HepG2 (cell line): ENCODE data around the gene NFE2L3. TPM values are rescaled to one million over a fixed set of nuclear protein-coding genes. Genes with fewer than 3 reads are reported as not detected.

Source experiments
- ATAC-seq: fragments of 200-7000 bp; cut with Tn5 transposase; 3 replicates; pipeline ENCODE4 v1.9.1; 2020; ENCODE audit warnings: mild to moderate bottlenecking, moderate library complexity
- BruUV-seq: library from RNA; stranded (reverse); fragments of 400-500 nt; replicated peaks from 2 replicates; lab custom pipeline; 2021; lab: Mats Ljungman, UMichigan
- CTCF ChIA-PET: fragments of 300-600 bp; formaldehyde crosslinking; extraction: SDS; loops from one replicate; lab custom pipeline; 2021; ENCODE audit warnings: low total read pairs, inconsistent platforms, low intra/inter-chr PET ratio; lab: Yijun Ruan, JAX
- POLR2A ChIA-PET: fragments of 350-600 bp; sonication (Branson Sonifier 250); formaldehyde crosslinking; loops from one replicate; lab custom pipeline; 2020; ENCODE audit warnings: antibody characterized with exemption, inconsistent platforms; lab: Yijun Ruan, JAX
- DNase-seq: peaks from one replicate; pipeline ENCODE4 v3.0.0-alpha.2; 2015; ENCODE audit warnings: low spot score
- FAIRE-seq: peaks from 3 replicates; lab custom pipeline; 2011; peaks lifted over from hg19 to GRCh38; lab: Jason Lieb, UNC
- H2AFZ ChIP-seq: one replicate; pipeline ENCODE4 v1.6.1; 2011; ENCODE audit warnings: low read length, inconsistent platforms
- H3K27ac ChIP-seq: fragments of 300-600 bp; 3 replicates; pipeline ENCODE4 v1.8.0; 2011; ENCODE audit warnings: mixed run types, mild to moderate bottlenecking, mixed read lengths, low read length, inconsistent platforms; ENCODE audit not compliant: insufficient read depth; ENCODE audit errors: extremely low read length
- H3K27me3 ChIP-seq, 2 experiments: fragments of 200-600 bp in 1 of 2; 2 replicates in 1 of 2; 3 replicates in 1 of 2; pipeline versions ENCODE4 v1.6.0 to v1.8.0; 2011; ENCODE audit warnings: low read length in 2 of 2, mild to moderate bottlenecking in 2 of 2, moderate library complexity in 2 of 2, inconsistent platforms in 1 of 2; ENCODE audit not compliant: insufficient read depth in 2 of 2, control insufficient read depth in 1 of 2
- H3K36me3 ChIP-seq, 2 experiments: fragments of 200-600 bp in 1 of 2; replicated peaks in 1 of 2; 2 replicates in 1 of 2; 3 replicates in 1 of 2; pipeline versions ENCODE4 v1.5.1 to v1.8.0; 2011; ENCODE audit warnings: low read length in 2 of 2, inconsistent platforms in 1 of 2; ENCODE audit not compliant: insufficient read depth in 2 of 2, control insufficient read depth in 1 of 2
- H3K4me1 ChIP-seq: 2 replicates; pipeline ENCODE4 v1.5.1; 2012; ENCODE audit warnings: low read length, inconsistent platforms; ENCODE audit not compliant: insufficient read depth
- H3K4me2 ChIP-seq: 2 replicates; pipeline ENCODE4 v1.6.0; 2011; ENCODE audit warnings: low read depth, low read length, inconsistent platforms
- H3K4me3 ChIP-seq, 3 experiments: fragments of 200-600 bp in 1 of 3; sonication (generic), shearing (Covaris generic) in 1 of 3; replicated peaks in 1 of 3; 2 replicates each; pipeline ENCODE4 v1.5.1; 2011 to 2016; ENCODE audit warnings: low read length in 3 of 3, inconsistent platforms in 2 of 3, low read depth in 2 of 3, mild to moderate bottlenecking in 2 of 3, control low read depth in 1 of 3, mixed read lengths in 1 of 3; ENCODE audit not compliant: insufficient read depth in 1 of 3
- H3K79me2 ChIP-seq: one replicate; pipeline ENCODE4 v1.6.1; 2011; ENCODE audit warnings: low read length, inconsistent platforms; ENCODE audit not compliant: insufficient read depth
- H3K9ac ChIP-seq: 2 replicates; pipeline ENCODE4 v1.6.0; 2011; ENCODE audit warnings: mild to moderate bottlenecking, low read depth, low read length, inconsistent platforms; ENCODE audit not compliant: insufficient read depth
- H3K9me3 ChIP-seq: 2 replicates; pipeline ENCODE4 v1.5.1; 2012; ENCODE audit warnings: mild to moderate bottlenecking, low read length
- H4K20me1 ChIP-seq: 2 replicates; pipeline ENCODE4 v1.6.0; 2011; ENCODE audit warnings: inconsistent platforms, mild to moderate bottlenecking, low read length, moderate library complexity; ENCODE audit not compliant: insufficient read depth
- AGO1 ChIP-seq: fragments of 200-400 bp; formaldehyde crosslinking; IDR thresholded peaks from 2 replicates; pipeline ENCODE4 v1.6.1; 2017; ENCODE audit warnings: mild to moderate bottlenecking, low read depth, low read length, moderate library complexity; ENCODE audit not compliant: poor library complexity, severe bottlenecking
- AGO2 ChIP-seq: fragments of 200-400 bp; formaldehyde crosslinking; optimal IDR thresholded peaks from 2 replicates; pipeline ENCODE3; 2017; ENCODE audit warnings: mild to moderate bottlenecking, low read depth, low read length, moderate library complexity
- ELF4 ChIP-seq: sonication (generic); formaldehyde crosslinking; IDR thresholded peaks from 2 replicates; pipeline ENCODE4 v1.5.0; 2020; ENCODE audit warnings: missing genetic modification reagents, mild to moderate bottlenecking, moderate library complexity, borderline replicate concordance
- FOXK1 ChIP-seq: sonication (generic); formaldehyde crosslinking; IDR thresholded peaks from 2 replicates; pipeline ENCODE4 v1.4.0; 2020; ENCODE audit warnings: low read depth, missing genetic modification reagents, borderline replicate concordance
- MAFK ChIP-seq, 2 experiments: IDR thresholded peaks in 1 of 2; conservative IDR thresholded peaks in 1 of 2; 2 replicates each; pipeline ENCODE4 v1.6.1; 2011; ENCODE audit warnings: improper control_type of control experiment in 2 of 2, low read length in 2 of 2
- MBD4 ChIP-seq: IDR thresholded peaks from 2 replicates; pipeline ENCODE4 v1.6.1; 2012; ENCODE audit warnings: low read length, inconsistent platforms, borderline replicate concordance
- NFE2L2 ChIP-seq: fragments of 150-350 bp; IDR thresholded peaks from 2 replicates; pipeline ENCODE4 v1.6.1; 2014; ENCODE audit warnings: low read length
- NR1H2 ChIP-seq: sonication (generic); formaldehyde crosslinking; IDR thresholded peaks from 2 replicates; pipeline ENCODE4 v1.8.1; 2022; ENCODE audit warnings: low read depth, missing genetic modification reagents, borderline replicate concordance
- PAF1 ChIP-seq: IDR thresholded peaks from 2 replicates; pipeline ENCODE4 v1.6.1; 2016; ENCODE audit warnings: missing genetic modification reagents, missing compliant biosample characterization
- PHF21A ChIP-seq: sonication (generic); formaldehyde crosslinking; IDR thresholded peaks from 2 replicates; pipeline ENCODE4 v1.5.0; 2020; ENCODE audit warnings: mild to moderate bottlenecking, missing genetic modification reagents
- POLR2A ChIP-seq, 2 experiments: IDR thresholded peaks; 2 replicates each; pipeline ENCODE4 v1.6.1; 2011; ENCODE audit warnings: low read depth in 2 of 2, low read length in 2 of 2, mild to moderate bottlenecking in 1 of 2, moderate library complexity in 1 of 2; ENCODE audit not compliant: insufficient read depth in 1 of 2
- POLR2AphosphoS2 ChIP-seq: IDR thresholded peaks from 2 replicates; pipeline ENCODE4 v1.6.1; 2011; ENCODE audit warnings: low read depth, low read length, improper control_type of control experiment
- POLR2AphosphoS5 ChIP-seq: IDR thresholded peaks from 2 replicates; pipeline ENCODE4 v1.6.1; 2012; ENCODE audit warnings: low read depth, low read length
- POLR2G ChIP-seq: fragments of 200-400 bp; formaldehyde crosslinking; IDR thresholded peaks from 2 replicates; pipeline ENCODE4 v1.6.1; 2018; ENCODE audit warnings: mild to moderate bottlenecking, low read depth, low read length, moderate library complexity
- RBM22 ChIP-seq: fragments of 200-400 bp; formaldehyde crosslinking; optimal IDR thresholded peaks from 2 replicates; pipeline ENCODE3; 2017; ENCODE audit warnings: mild to moderate bottlenecking, low read length, moderate library complexity
- RELA ChIP-seq: sonication (generic); formaldehyde crosslinking; IDR thresholded peaks from 2 replicates; pipeline ENCODE4 v1.4.0; 2020; ENCODE audit warnings: missing genetic modification reagents
- SIN3B ChIP-seq: fragments of 150-350 bp; IDR thresholded peaks from 2 replicates; pipeline ENCODE4 v1.6.1; 2014; ENCODE audit warnings: low read length
- SNRNP70 ChIP-seq: fragments of 200-400 bp; formaldehyde crosslinking; IDR thresholded peaks from 2 replicates; pipeline ENCODE4 v1.6.1; 2017; ENCODE audit warnings: mild to moderate bottlenecking, low read depth, low read length, moderate library complexity
- SRSF4 ChIP-seq: fragments of 200-400 bp; formaldehyde crosslinking; IDR thresholded peaks from one replicate; pipeline ENCODE4 v1.6.1; 2018; ENCODE audit warnings: mild to moderate bottlenecking, low read depth, low read length, moderate library complexity; ENCODE audit not compliant: poor library complexity, severe bottlenecking
- YY1 ChIP-seq: IDR thresholded peaks from 2 replicates; pipeline ENCODE4 v1.6.1; 2011; ENCODE audit warnings: low read length, low read depth, moderate library complexity, mild to moderate bottlenecking; ENCODE audit not compliant: insufficient read depth, insufficient replicate concordance
- ZNF460 ChIP-seq: sonication (generic); formaldehyde crosslinking; IDR thresholded peaks from 2 replicates; pipeline ENCODE4 v1.5.1; 2020; ENCODE audit warnings: missing genetic modification reagents, mild to moderate bottlenecking, borderline replicate concordance
- ZNF503 ChIP-seq: sonication (generic); formaldehyde crosslinking; IDR thresholded peaks from 2 replicates; pipeline ENCODE4 v1.4.0; 2020; ENCODE audit warnings: missing genetic modification reagents
- WGBS: methylation state at CpG from one replicate; pipeline ENCODE4 v1.1.6; 2017; ENCODE audit warnings: low lambda C conversion rate; 5-methylcytosine and 5-hydroxymethylcytosine counted together
- in situ Hi-C: cut with HindIII; loops from 2 replicates; pipeline ENCODE4 v1.10.0; 2017; ENCODE audit warnings: low pct_unique_long_range_greater_than_20kb; ENCODE audit not compliant: extremely low pct_ligation_motif_present
- intact Hi-C: fragments of 100-400 bp; cut with micrococcal nuclease; formaldehyde crosslinking; loops from one replicate; pipeline ENCODE4 v1.10.0; 2022; ENCODE audit not compliant: unreplicated experiment
- polyA plus RNA-seq, 8 experiments: library from polyadenylated mRNA; depleted of rRNA in 3 of 8; stranded (reverse) in 7 of 8; unstranded in 1 of 8; fragments of >200 nt; fragmentation: Illumina TruSeq in 4 of 8; extraction: Trizol in 4 of 8; gene quantifications; 2 replicates each; pipeline versions ENCODE4 v1.2.1 to v1.2.3, GENCODE V29; 2011 to 2016; ENCODE audit warnings: low read depth in 4 of 8, missing spikeins in 1 of 8, mixed read lengths in 1 of 8; ENCODE audit not compliant: insufficient read depth in 1 of 8
- total RNA-seq, 5 experiments: library from RNA; depleted of rRNA; stranded (reverse); fragments of >200 nt; fragmentation: Illumina TruSeq; extraction: Trizol; gene quantifications; 2 replicates each; pipeline ENCODE4 v1.2.3, GENCODE V29; 2016; ENCODE audit warnings: low read depth in 1 of 5

Gene NFE2L3
- total and polyA plus RNA-seq, 2 of the 13 experiments (the other 11 are each of a cell fraction or from before 2014, with no cell fraction given), result 11.4 to 19.4 TPM

GRCh38 chr7:26182706-26183105 lies 30.7 kb downstream of the NFE2L3 start (continued):
- TF ChIP-seq NR1H2 (no peak), ELF4 (CRISPR knock-in tag) (no peak), RELA (no peak), PHF21A (CRISPR knock-in tag) (no peak), POLR2G (peak; percentile 72), PAF1 (CRISPR knock-in tag) (peak; percentile 42; the same call in 1 of the 2 replicates), ZNF460 (CRISPR knock-in tag) (peak; percentile 64; the same call in 1 of the 2 replicates)

GRCh38 chr7:26183545-26184280 lies 31.7 kb downstream of the NFE2L3 start:
- Histone ChIP-seq H3K27ac (peak overlapping the region; percentile 39), H3K36me3 (no peaks in the 10 kb centered on the region; a peak in 1 of 5 replicates)
- BruUV-seq, result no TSS peak
- TF ChIP-seq FOXK1 (CRISPR knock-in tag), result no peak
- peak; percentile 65 for TF ChIP-seq POLR2AphosphoS2
- TF ChIP-seq NFE2L2, result peak; percentile 84
- TF ChIP-seq MBD4, result peak; percentile 54
- TF ChIP-seq AGO2, result peak; percentile 71
- 0 out of 2 replicates have a peak, but pooled peaks have one; percentile 64 for TF ChIP-seq SNRNP70
- peak; percentile 36; the same call in 1 of the 2 replicates for TF ChIP-seq POLR2G
- peak; percentile 31; the same call in 1 of the 2 replicates for TF ChIP-seq PAF1 (CRISPR knock-in tag)
- TF ChIP-seq RBM22, result peak; percentile 76
- TF ChIP-seq ZNF503 (CRISPR knock-in tag), result 0 out of 2 replicates have a peak, but pooled peaks have one; percentile 17
- no peak for TF ChIP-seq ELF4 (CRISPR knock-in tag)
- TF ChIP-seq SRSF4, result peak; percentile 64
- peak; percentile 29 to 44; a peak in 3 of 4 replicates for TF ChIP-seq MAFK (conservative IDR thresholded peaks at IDR 0.05 in 1 of 2, IDR thresholded peaks at IDR 0.05 in 1 of 2; ENCODE audit: low read length in 2 of 2)
- peak; percentile 78 for TF ChIP-seq AGO1
- peak in 1 of 2 experiments; percentile 7; a peak in 2 of 4 replicates for TF ChIP-seq POLR2A (IDR thresholded peaks at IDR 0.05; ENCODE audit: insufficient read depth in 1 of 2, low read depth in 2 of 2, low read length in 2 of 2)
- TF ChIP-seq YY1, result no peak
- no peak for TF ChIP-seq SIN3B
- peak; percentile 57 for TF ChIP-seq POLR2AphosphoS5

More at GRCh38 chr7:26183545-26184280, 31.7 kb downstream of the NFE2L3 start:
- no peak overlapping the region for H3K4me2 ChIP-seq
- ATAC-seq, result no peak
- FAIRE-seq, result no peak
- ChIA-PET CTCF (no interaction called here), POLR2A (interaction anchor here (1.4 kb wide), 1 partner anchor 16 kb away, joined by 3 read pairs; no protein-coding TSS in a partner anchor)
- no peaks in the 10 kb centered on the region for H3K9me3 ChIP-seq
- H3K4me3 ChIP-seq, result no peak overlapping the region
- peaks cover 30% of the 10 kb centered on the region for H3K4me1 ChIP-seq
- H2AFZ ChIP-seq, result no peak overlapping the region
- in situ Hi-C loops, result loop anchor here (10.0 kb wide), 1 partner anchor 89 kb away; no protein-coding TSS in a partner anchor
- intact Hi-C loops, result loop anchor here (5.0 kb wide), 1 partner anchor 91 kb away; no protein-coding TSS in a partner anchor
- no peak overlapping the region for H3K9ac ChIP-seq
- no peaks in the 10 kb centered on the region for H3K79me2 ChIP-seq
- no peak for DNase-seq
- H3K27me3 ChIP-seq, result no peaks in the 10 kb centered on the region
- WGBS, result 69% methylated on average over 4 of the region's 4 CpGs
- peaks cover 27% of the 10 kb centered on the region for H4K20me1 ChIP-seq
